ENCODE measurements around the gene EVPLL.
"Not testable (repeated sequence)": the region's sequence is repeated elsewhere in the genome, so short reads cannot be mapped to it uniquely, and the experiment has no call there.

EVPLL gene

GRCh38 chr17:18379246-18380146 is 1.9 kb downstream of the EVPLL start:
- no peak for DNase-seq

GRCh38 chr17:18380471-18381157 is 3.0 kb downstream of the EVPLL start:
- no peak for DNase-seq

- no peak for DNase-seq
These were observed 3.8 kb downstream of the EVPLL start for GRCh38 chr17:18381158-18381952.

GRCh38 chr17:18381953-18382245 is 4.3 kb downstream of the EVPLL start:
- DNase-seq = no peak

GRCh38 chr17:18382441-18383078 is 5.0 kb downstream of the EVPLL start:
- no peak for DNase-seq

GRCh38 chr17:18383079-18383481 is 5.5 kb downstream of the EVPLL start:
- DNase-seq = not testable (repeated sequence)

- not testable (repeated sequence) for DNase-seq
These were observed 6.7 kb downstream of the EVPLL start for GRCh38 chr17:18384271-18384670.

- not testable (repeated sequence) for DNase-seq
These were observed 10.0 kb downstream of the EVPLL start for GRCh38 chr17:18387583-18387982.

GRCh38 chr17:18388266-18388665 is 10.7 kb downstream of the EVPLL start:
- DNase-seq = not testable (repeated sequence)

- DNase-seq = not testable (repeated sequence)
These were observed 11.2 kb downstream of the EVPLL start for GRCh38 chr17:18388728-18389127.

- not testable (repeated sequence) for DNase-seq
These were observed 24.5 kb downstream of the EVPLL start for GRCh38 chr17:18401872-18402590.

GRCh38 chr17:18403166-18403565 is 25.6 kb downstream of the EVPLL start:
- not testable (repeated sequence) for DNase-seq

GRCh38 chr17:18403604-18404003 is 26.0 kb downstream of the EVPLL start:
- not testable (repeated sequence) for DNase-seq

GRCh38 chr17:18408906-18409305 is 31.3 kb downstream of the EVPLL start:
- not testable (repeated sequence) for DNase-seq

- not testable (repeated sequence) for DNase-seq
These were observed 31.7 kb downstream of the EVPLL start for GRCh38 chr17:18409321-18409720.

- not testable (repeated sequence) for DNase-seq
These were observed 33.2 kb downstream of the EVPLL start for GRCh38 chr17:18410736-18411135.

GRCh38 chr17:18411377-18411864 is 33.8 kb downstream of the EVPLL start:
- not testable (repeated sequence) for DNase-seq

- DNase-seq = not testable (repeated sequence)
These were observed 34.5 kb downstream of the EVPLL start for GRCh38 chr17:18412001-18412538.

GRCh38 chr17:18421521-18421920 is 43.9 kb downstream of the EVPLL start:
- DNase-seq = not testable (repeated sequence)

- not testable (repeated sequence) for DNase-seq
These were observed 44.9 kb downstream of the EVPLL start for GRCh38 chr17:18422464-18422863.

- DNase-seq = not testable (repeated sequence)
These were observed 45.4 kb downstream of the EVPLL start for GRCh38 chr17:18423015-18423414.

All from T1000 (cell line).